NCI-H82 (cell line): Measurements from ENCODE around the gene SCAPER.
"Not testable (repeated sequence)": the region's sequence is repeated elsewhere in the genome, so short reads cannot be mapped to it uniquely, and the experiment has no call there.

Source experiments
- DNase-seq: peaks from one replicate; lab custom pipeline; 2025; lab: John Stamatoyannopoulos, UW

The SCAPER gene

GRCh38 chr15:76572983-76573314 lies 332.2 kb downstream of the SCAPER start:
- DNase-seq = no peak

- DNase-seq = no peak
These were observed 338.9 kb downstream of the SCAPER start for GRCh38 chr15:76566276-76566675.

GRCh38 chr15:76565366-76565765 lies 339.8 kb downstream of the SCAPER start:
- no peak for DNase-seq

- no peak for DNase-seq
These were observed 349.9 kb downstream of the SCAPER start for GRCh38 chr15:76555247-76555646.

GRCh38 chr15:76553564-76553963 lies 351.6 kb downstream of the SCAPER start:
- no peak for DNase-seq

GRCh38 chr15:76553102-76553501 lies 352.0 kb downstream of the SCAPER start:
- no peak for DNase-seq

- DNase-seq = no peak
These were observed 358.3 kb downstream of the SCAPER start for GRCh38 chr15:76546805-76547204.

GRCh38 chr15:76533995-76534394 lies 371.1 kb downstream of the SCAPER start:
- no peak for DNase-seq

- DNase-seq = no peak
These were observed 371.9 kb downstream of the SCAPER start for GRCh38 chr15:76533060-76533820.

- no peak for DNase-seq
These were observed 375.2 kb downstream of the SCAPER start for GRCh38 chr15:76529911-76530310.

- no peak for DNase-seq
These were observed 379.0 kb downstream of the SCAPER start for GRCh38 chr15:76526111-76526510.

GRCh38 chr15:76517910-76518309 lies 387.2 kb downstream of the SCAPER start:
- DNase-seq = peak; percentile 83

- DNase-seq = peak; percentile 99
These were observed 390.9 kb downstream of the SCAPER start for GRCh38 chr15:76514282-76514681.

- DNase-seq = peak; percentile 40
These were observed 392.2 kb downstream of the SCAPER start for GRCh38 chr15:76512971-76513370.

- DNase-seq = not testable (repeated sequence)
These were observed 394.5 kb downstream of the SCAPER start for GRCh38 chr15:76510663-76511062.

GRCh38 chr15:76503804-76504203 lies 401.3 kb downstream of the SCAPER start:
- no peak for DNase-seq

GRCh38 chr15:76503121-76503520 lies 402.0 kb downstream of the SCAPER start:
- no peak for DNase-seq

GRCh38 chr15:76502678-76503077 lies 402.5 kb downstream of the SCAPER start:
- DNase-seq = peak; percentile 17

- not testable (repeated sequence) for DNase-seq
These were observed 403.0 kb downstream of the SCAPER start for GRCh38 chr15:76502185-76502584.

GRCh38 chr15:76501726-76502125 lies 403.4 kb downstream of the SCAPER start:
- no peak for DNase-seq

GRCh38 chr15:76501011-76501410 lies 404.1 kb downstream of the SCAPER start:
- no peak for DNase-seq

GRCh38 chr15:76495487-76495886 lies 409.7 kb downstream of the SCAPER start:
- no peak for DNase-seq

- DNase-seq = no peak
These were observed 412.6 kb downstream of the SCAPER start for GRCh38 chr15:76492538-76492937.

GRCh38 chr15:76483752-76484151 lies 421.4 kb downstream of the SCAPER start:
- DNase-seq = no peak
